Psoas muscle (tissue), 8 donors: Measurements from ENCODE around the gene MORN5. TPM values are rescaled to one million over a fixed set of nuclear protein-coding genes. Genes with fewer than 3 reads are reported as not detected.
A peak's percentile ranks its signal among the peaks of the same experiment; 100 is the strongest.

Experiments used
- ATAC-seq, 4 donors: fragments of 200-7000 bp; cut with Tn5 transposase; one replicate each; pipeline ENCODE4 v1.9.1; 2020; ENCODE audit warnings: moderate library complexity in 3 of 4, mild to moderate bottlenecking in 2 of 4
- DNase-seq, 2 donors: peaks; one replicate each; pipeline ENCODE4 v3.0.0-alpha.2; 2020
- H3K27ac ChIP-seq: fragments of 200-600 bp; one replicate; pipeline ENCODE4 v1.8.0; 2022
- H3K27me3 ChIP-seq, 3 donors: fragments of 200-600 bp in 1 of 3; one replicate each; pipeline versions ENCODE4 v1.6.1 to v1.8.0; 2013 to 2022; ENCODE audit warnings: low read length in 2 of 3, mild to moderate bottlenecking in 2 of 3, moderate library complexity in 1 of 3; ENCODE audit not compliant: insufficient read depth in 3 of 3
- H3K36me3 ChIP-seq, 2 donors: fragments of 200-600 bp in 1 of 2; one replicate each; pipeline versions ENCODE4 v1.6.1 to v1.8.0; 2013 to 2022; ENCODE audit warnings: low read depth in 1 of 2, mild to moderate bottlenecking in 1 of 2, moderate library complexity in 1 of 2; ENCODE audit not compliant: insufficient read depth in 1 of 2
- H3K4me1 ChIP-seq: fragments of 200-600 bp; one replicate; pipeline ENCODE4 v1.8.0; 2022
- H3K4me3 ChIP-seq: fragments of 200-600 bp; one replicate; pipeline ENCODE4 v1.8.0; 2022; ENCODE audit warnings: mild to moderate bottlenecking
- H3K9me3 ChIP-seq: fragments of 200-600 bp; one replicate; pipeline ENCODE4 v1.8.0; 2022
- CTCF ChIP-seq: fragments of 200-600 bp; IDR thresholded peaks from one replicate; pipeline ENCODE4 v1.8.0; 2022; ENCODE audit warnings: antibody characterized with exemption
- WGBS, 3 donors: extraction: QIAGEN DNeasy Blood & Tissue Kit; methylation state at CpG; one replicate each; pipeline versions ENCODE4 v1.1.6 to v1.1.7; 2013; 5-methylcytosine and 5-hydroxymethylcytosine counted together
- intact Hi-C, 2 donors: fragments of 100-400 bp; cut with DNase I; formaldehyde crosslinking; loops; one replicate each; pipeline versions ENCODE4 v1.11.0 to v1.14.2; 2022
- polyA plus RNA-seq, 3 donors: library from polyadenylated mRNA; stranded (reverse); fragments of 200-250 nt; gene quantifications; one replicate each; pipeline ENCODE4 v1.2.3, GENCODE V29; 2013
- total RNA-seq, 4 donors: library from RNA; stranded (reverse); fragmentation: NEBNext Ultra II Directional in 2 of 4; extraction: Animal tissue kit (Norgen Biotek cat#: 25700) in 2 of 4; gene quantifications; one replicate each; pipeline versions ENCODE4 v1.2.1 to v1.2.4, GENCODE V29; 2021 to 2023
- donor health status: healthy with polysubstance abuse.
- donor health status: DM: no; HTN: no; CAD: no; lungs with moderate emphysema.
- donor health status: Bipolar disorder and iron deficiency.
- donor health status: healthy.
- donor health status: DM: yes; HTN: yes; CAD: no.
- donor health status: DM: no; HTN: no; CAD: no.
- donor health status: DM: no; HTN: no; CAD: no.
- donor health status: DM: yes; HTN: yes; CAD: no.

Gene MORN5
- total and polyA plus RNA-seq, 7 donors, result not detected

- intact Hi-C loops, result loop anchor here (10.0 kb wide), 3 partner anchors 333 to 693 kb away; partner anchors contain the start of gene OR1K1 (in 1 of the 2)
- Histone ChIP-seq H3K27ac (no peak overlapping the region), H3K4me1 (peaks cover 3% of the 10 kb centered on the region), H3K4me3 (no peak overlapping the region), H3K36me3 (no peaks in the 10 kb centered on the region), H3K9me3 (no peaks in the 10 kb centered on the region), H3K27me3 (peaks cover 0 to 7% (median 0%) of the 10 kb centered on the region in 3 donors)
- no peak for TF ChIP-seq CTCF
- ATAC-seq (no peak), DNase-seq (no peak)
- 72 to 85% (median 77%) methylated on average over 9 to 10 of the region's 10 CpGs for WGBS, 3 donors
These were observed 38.3 kb upstream of the MORN5 start for GRCh38 chr9:122121391-122121790.

- 86 to 89% (median 87%) methylated on average over 6 of the region's 6 CpGs for WGBS, 3 donors
- peaks cover 6% of the 10 kb centered on the region for H3K4me1 ChIP-seq
- no peaks in the 10 kb centered on the region for H3K36me3 ChIP-seq
- peaks cover 0 to 13% (median 0%) of the 10 kb centered on the region in 3 donors for H3K27me3 ChIP-seq
- H3K4me3 ChIP-seq, result no peak overlapping the region
- H3K27ac ChIP-seq, result no peak overlapping the region
- H3K9me3 ChIP-seq, result no peaks in the 10 kb centered on the region
- DNase-seq (no peak), ATAC-seq (no peak)
- intact Hi-C loops, result loop anchor here (10.0 kb wide), 3 partner anchors 333 to 693 kb away; partner anchors contain the start of gene OR1K1 (in 1 of the 2)
- no peak for TF ChIP-seq CTCF
These were observed 37.8 kb upstream of the MORN5 start for GRCh38 chr9:122121931-122122330.

GRCh38 chr9:122122468-122122867 lies 37.2 kb upstream of the MORN5 start:
- no peak overlapping the region for H3K4me3 ChIP-seq
- no peak overlapping the region for H3K27ac ChIP-seq
- peaks cover 6% of the 10 kb centered on the region for H3K4me1 ChIP-seq
- ATAC-seq (no peak), DNase-seq (no peak)
- no peak for TF ChIP-seq CTCF
- no peaks in the 10 kb centered on the region for H3K36me3 ChIP-seq
- peaks cover 0 to 13% (median 0%) of the 10 kb centered on the region in 3 donors for H3K27me3 ChIP-seq
- H3K9me3 ChIP-seq, result no peaks in the 10 kb centered on the region
- intact Hi-C loops, result loop anchor here (10.0 kb wide), 3 partner anchors 332 to 692 kb away; partner anchors contain the start of gene OR1K1 (in 1 of the 2)
- WGBS, 3 donors, result 63 to 73% (median 69%) methylated on average over 6 of the region's 6 CpGs

- TF ChIP-seq CTCF, result peak; percentile 97
- DNase-seq, result peak; percentile 69 to 85
- peaks cover 6% of the 10 kb centered on the region for H3K4me1 ChIP-seq
- H3K27me3 ChIP-seq, result peaks cover 0 to 13% (median 0%) of the 10 kb centered on the region in 3 donors
- ATAC-seq, result peak; percentile 69 to 80 (median 78)
- intact Hi-C loops, result loop anchor here (1.0 to 10.0 kb wide), 5 partner anchors 23 to 692 kb away; partner anchors contain the start of gene OR1K1 (in 1 of the 2)
- H3K36me3 ChIP-seq, result no peaks in the 10 kb centered on the region
- H3K4me3 ChIP-seq, result no peak overlapping the region
- WGBS, 3 donors, result 29 to 31% (median 31%) methylated on average over 13 of the region's 13 CpGs
- H3K27ac ChIP-seq, result no peak overlapping the region
- H3K9me3 ChIP-seq, result no peaks in the 10 kb centered on the region
These were observed 36.6 kb upstream of the MORN5 start for GRCh38 chr9:122122903-122123632.
